GM18511 (cell line): ENCODE results near the gene CD2AP.
"Not testable (repeated sequence)": the region's sequence is repeated elsewhere in the genome, so short reads cannot be mapped to it uniquely, and the experiment has no call there.

Source experiments
- ATAC-seq: cut with Tn5 transposase; IDR thresholded peaks from one replicate; pipeline ENCODE4 v1.9.1; 2021; ENCODE audit warnings: mild to moderate bottlenecking, moderate library complexity; ENCODE audit not compliant: unreplicated experiment

The CD2AP gene

GRCh38 chr6:47556459-47556858 lies 78.9 kb downstream of the CD2AP start:
- ATAC-seq, result not testable (repeated sequence)

DNA sequence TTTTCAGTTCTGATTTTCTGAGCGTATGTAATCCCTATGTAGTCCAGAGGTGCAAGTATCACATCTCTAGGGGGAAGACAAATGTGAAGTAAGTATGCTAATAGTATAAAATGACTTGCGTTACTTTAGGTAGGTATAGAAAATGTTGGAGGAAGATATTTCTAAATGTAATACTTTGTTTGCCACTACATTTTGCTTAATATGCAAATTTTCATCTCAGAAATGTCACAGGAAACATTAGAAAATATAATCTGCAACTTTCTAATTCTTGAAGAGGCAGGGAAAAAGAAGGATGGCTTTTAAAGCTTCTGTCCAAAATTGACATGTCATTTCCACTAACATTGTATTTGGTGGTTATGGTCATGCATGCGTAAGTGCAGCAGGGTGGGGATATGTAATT lies 85.6 kb downstream of the CD2AP start:
- ATAC-seq, result no peak

- not testable (repeated sequence) for ATAC-seq
Measured at GRCh38 chr6:47566602-47567001, 89.0 kb downstream of the CD2AP start.

GRCh38 chr6:47567586-47567985 lies 90.0 kb downstream of the CD2AP start:
- ATAC-seq, result no peak

DNA sequence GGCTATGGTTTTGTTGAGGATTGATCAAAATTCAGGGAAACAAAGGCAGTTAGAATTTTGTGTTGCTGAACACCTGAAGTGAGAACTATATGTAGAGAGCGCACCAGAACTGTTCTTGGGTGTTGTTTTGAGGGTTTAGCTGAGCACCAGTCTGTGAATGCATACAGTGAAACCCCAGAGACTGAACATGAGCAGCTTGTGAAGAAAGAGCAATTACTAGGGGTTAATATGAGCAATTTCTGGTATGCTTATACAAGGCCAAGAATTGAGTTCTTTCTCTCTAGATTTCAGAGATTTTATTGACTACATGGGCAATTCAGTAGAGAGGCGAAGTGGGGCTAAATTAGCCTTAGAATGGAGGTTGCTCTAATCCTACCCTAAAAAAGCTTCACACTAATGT lies 93.9 kb downstream of the CD2AP start:
- ATAC-seq, result no peak

GRCh38 chr6:47573109-47573508 lies 95.5 kb downstream of the CD2AP start:
- ATAC-seq, result no peak

DNA sequence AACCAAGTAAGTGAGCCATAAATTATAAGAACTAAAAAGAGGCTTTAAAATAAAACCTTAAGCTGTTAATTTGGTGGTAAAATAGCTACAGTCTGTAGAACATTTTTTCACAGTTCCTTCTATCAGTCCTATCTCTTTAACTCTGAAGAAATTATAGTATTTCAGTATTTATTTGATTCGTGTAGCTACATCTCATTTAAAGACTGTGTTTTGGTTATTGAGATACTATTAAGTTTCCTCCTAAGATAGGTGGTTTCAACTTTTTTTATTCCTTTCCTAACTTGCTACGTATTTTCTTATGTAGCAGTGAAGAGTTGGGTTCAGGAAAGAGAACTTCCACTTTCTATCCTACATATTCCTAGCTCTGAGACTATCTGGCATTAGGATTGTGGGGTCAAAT lies 97.2 kb downstream of the CD2AP start:
- ATAC-seq, result no peak

DNA sequence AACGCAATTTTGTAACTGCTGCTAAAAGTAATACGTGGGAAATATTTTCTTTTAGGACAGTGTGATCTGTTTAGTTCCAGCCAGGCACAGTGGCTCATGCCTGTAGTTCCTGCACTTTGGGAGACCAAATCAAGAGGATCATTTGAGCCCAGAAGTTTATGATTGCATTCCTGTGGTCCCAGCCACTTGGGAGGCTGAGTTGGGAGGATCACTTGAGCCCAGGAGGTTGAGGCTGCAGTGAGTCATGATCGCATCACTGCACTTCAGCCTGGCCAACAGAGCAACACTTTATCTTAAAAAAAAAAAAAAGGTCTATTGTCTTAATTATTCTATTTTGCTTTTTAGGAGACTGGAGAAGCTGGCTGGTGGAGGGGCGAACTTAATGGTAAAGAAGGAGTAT lies 101.5 kb downstream of the CD2AP start:
- no peak for ATAC-seq

DNA sequence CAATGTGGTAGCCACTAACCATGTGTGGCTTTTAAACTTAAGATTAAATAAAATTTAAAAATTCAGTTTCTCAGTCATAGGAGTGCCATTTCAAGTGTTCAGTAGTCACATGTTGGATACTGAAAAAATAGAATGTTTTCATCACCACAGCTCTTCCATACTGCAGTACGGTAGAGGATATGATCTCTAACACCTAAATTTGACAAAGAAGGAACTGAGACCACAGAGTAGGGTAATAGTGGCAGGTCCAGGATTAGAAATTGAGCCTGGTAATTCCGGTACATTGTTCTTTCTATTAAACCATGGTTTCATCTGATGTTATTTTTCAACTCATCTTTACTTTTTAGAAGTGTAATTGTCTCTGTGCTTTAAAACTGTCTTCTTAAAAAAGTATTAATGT lies 104.0 kb downstream of the CD2AP start:
- ATAC-seq, result peak; percentile 67

DNA sequence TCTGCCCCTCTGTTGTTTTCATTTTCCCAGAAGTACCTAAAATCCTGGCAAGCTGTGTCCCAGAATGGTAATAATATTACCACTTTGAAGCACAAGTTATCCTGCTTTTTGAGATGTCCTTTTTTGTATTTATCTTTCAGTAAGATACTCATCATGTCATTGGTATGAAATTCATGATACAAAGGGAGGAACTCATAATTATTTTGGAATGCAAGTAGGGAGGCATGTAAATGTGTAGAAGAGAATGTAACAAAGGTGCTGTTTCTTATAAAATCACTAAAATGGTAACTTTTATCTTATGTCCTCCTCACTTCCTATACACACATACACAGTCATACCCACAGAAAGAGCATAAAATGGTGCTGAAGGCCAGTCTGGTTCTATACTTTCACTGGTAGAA lies 109.9 kb downstream of the CD2AP start:
- ATAC-seq, result no peak

DNA sequence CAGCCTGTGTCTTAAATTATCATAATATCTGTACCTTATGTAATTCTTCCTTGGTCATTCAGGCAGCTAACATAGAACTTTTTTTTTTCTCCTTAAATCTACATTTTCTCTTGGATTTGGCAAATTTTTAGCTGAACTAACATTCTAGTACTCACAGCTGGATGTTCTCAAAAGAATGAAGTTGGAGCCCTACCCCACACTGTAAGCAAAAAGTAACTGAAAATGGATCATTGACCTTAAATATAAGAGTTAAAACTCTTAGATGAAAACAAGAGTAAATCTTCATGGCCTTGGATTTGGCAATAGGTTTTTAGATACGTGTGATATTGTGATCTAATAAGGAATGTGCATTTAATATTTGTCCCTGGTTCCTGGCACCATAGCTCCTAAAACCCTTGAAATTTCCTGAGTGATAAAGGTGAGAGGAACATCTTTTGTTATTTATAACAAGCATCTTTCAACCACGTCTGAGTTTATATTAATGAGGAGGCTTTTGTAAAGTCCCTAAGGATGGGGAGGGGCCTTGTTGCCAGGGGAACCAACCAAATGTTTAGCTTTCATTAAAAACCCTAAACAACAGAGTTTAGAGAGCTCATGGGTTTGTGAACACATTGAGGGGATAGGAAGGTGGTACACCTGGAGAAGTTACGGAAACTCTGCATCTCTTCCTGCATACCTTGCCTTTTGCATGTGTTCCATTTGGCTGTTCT lies 114.7 kb downstream of the CD2AP start:
- ATAC-seq, result no peak

DNA sequence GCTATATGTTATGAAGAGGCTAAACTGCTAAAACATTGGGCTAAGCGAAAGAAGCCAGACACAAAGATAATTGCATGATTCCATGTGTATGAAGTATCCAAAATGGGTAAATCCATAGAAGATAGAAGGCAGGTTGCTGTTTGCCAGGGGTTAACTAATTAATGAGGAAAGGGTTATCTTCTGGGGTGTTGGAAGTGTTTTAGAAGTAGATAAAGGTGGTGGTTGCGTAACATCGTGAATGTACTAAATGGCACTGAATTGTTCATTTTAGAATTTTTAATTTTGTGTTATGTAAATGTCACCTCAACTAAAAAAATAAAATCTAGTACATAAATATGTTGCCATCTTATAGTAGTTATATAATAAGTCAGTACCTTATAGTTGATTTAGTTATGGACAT lies 116.4 kb downstream of the CD2AP start:
- ATAC-seq, result no peak

- no peak for ATAC-seq
Measured at GRCh38 chr6:47595785-47596184, 118.2 kb downstream of the CD2AP start.

- ATAC-seq, result no peak
Measured at GRCh38 chr6:47598367-47598766, 120.8 kb downstream of the CD2AP start.

DNA sequence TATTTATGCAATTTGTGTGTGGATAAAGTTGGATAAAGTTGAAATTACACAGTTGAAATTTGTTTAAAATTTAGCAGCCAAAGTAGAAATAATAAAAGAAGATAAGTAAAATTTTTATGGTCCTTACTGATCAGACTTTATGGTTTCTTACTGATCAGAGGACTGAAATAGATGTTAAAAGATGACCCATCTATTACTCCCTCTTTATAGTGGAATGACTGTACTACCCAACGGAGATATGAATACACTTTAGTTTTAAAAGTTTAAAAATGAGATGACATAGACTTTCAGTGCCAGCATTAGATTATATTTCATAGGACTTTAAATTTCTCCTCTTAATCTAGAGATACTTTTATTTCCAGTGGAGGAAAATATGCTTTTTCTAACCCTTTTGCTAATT lies 121.9 kb downstream of the CD2AP start:
- no peak for ATAC-seq

DNA sequence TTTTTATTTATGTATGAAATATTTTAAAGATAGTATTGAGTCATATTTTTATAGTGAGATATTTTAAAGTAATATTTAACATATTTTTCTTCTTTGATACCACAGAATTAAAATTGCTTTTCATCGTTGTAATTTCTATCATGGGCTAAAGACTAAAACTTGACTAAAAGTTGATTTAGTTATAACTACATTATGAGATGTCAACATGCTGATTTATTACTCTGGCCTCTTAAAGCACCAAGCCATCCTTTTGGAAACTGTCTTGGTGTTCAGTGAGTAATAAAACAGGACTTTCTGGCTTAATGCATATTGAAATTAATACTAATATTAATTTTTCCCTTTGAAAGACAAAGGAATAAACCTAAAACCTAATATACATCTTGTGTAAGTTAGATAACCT lies 125.6 kb downstream of the CD2AP start:
- no peak for ATAC-seq

- ATAC-seq, result no peak
Measured at GRCh38 chr6:47603995-47604394, 126.4 kb downstream of the CD2AP start.

- no peak for ATAC-seq
Measured at GRCh38 chr6:47621838-47622449, 144.4 kb downstream of the CD2AP start.

- ATAC-seq, result no peak
Measured at GRCh38 chr6:47626782-47627181, 149.2 kb downstream of the CD2AP start.

- no peak for ATAC-seq
Measured at GRCh38 chr6:47628448-47629272, 151.1 kb downstream of the CD2AP start.

GRCh38 chr6:47629954-47630353 lies 152.4 kb downstream of the CD2AP start:
- no peak for ATAC-seq

DNA sequence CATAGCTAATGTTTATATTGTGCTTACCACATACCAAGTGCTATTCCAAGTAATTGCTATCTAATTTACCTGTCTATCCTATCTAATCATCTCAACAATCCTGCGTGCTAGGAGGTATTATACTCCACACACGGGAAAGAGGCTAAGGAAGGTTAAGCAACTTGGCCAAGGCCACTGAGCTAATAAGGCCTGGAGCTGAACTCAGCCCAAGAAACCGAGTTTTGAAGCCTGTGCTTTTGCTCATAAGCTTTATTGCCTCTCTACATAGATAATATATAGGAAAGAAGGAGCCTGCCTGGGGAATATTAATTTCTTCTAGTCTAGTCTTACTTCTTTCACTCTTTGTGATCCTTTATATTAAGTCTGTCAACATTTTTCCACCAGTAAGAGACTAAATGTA lies 153.0 kb downstream of the CD2AP start:
- no peak for ATAC-seq
